GM19438 (cell line): ENCODE data around the gene BAIAP3.

Experiments used
- ATAC-seq: cut with Tn5 transposase; IDR thresholded peaks from one replicate; pipeline ENCODE4 v1.9.1; 2021; ENCODE audit warnings: low read depth; ENCODE audit not compliant: unreplicated experiment

Gene BAIAP3

GRCh38 chr16:1330931-1331711 lies 2.3 kb upstream of the BAIAP3 start:
- no peak for ATAC-seq

- ATAC-seq: no peak
Measured at GRCh38 chr16:1331712-1332617, 1.5 kb upstream of the BAIAP3 start.

- no peak for ATAC-seq
Measured at GRCh38 chr16:1332618-1333148, 762 bp upstream of the BAIAP3 start.

GRCh38 chr16:1333854-1334700 lies 632 bp downstream of the BAIAP3 start:
- ATAC-seq: no peak

- no peak for ATAC-seq
Measured at GRCh38 chr16:1334739-1335138, 1.3 kb downstream of the BAIAP3 start.

- no peak for ATAC-seq
Measured at GRCh38 chr16:1335211-1335971, 1.9 kb downstream of the BAIAP3 start.

GRCh38 chr16:1335996-1336395 lies 2.6 kb downstream of the BAIAP3 start:
- ATAC-seq: no peak

GRCh38 chr16:1336619-1337018 lies 3.2 kb downstream of the BAIAP3 start:
- no peak for ATAC-seq

- ATAC-seq: no peak
Measured at GRCh38 chr16:1337486-1337885, 4.0 kb downstream of the BAIAP3 start.

- no peak for ATAC-seq
Measured at GRCh38 chr16:1338119-1338730, 4.8 kb downstream of the BAIAP3 start.

- no peak for ATAC-seq
Measured at GRCh38 chr16:1338855-1339675, 5.6 kb downstream of the BAIAP3 start.

- ATAC-seq: no peak
Measured at GRCh38 chr16:1340730-1341494, 7.5 kb downstream of the BAIAP3 start.

GRCh38 chr16:1341495-1342420 lies 8.3 kb downstream of the BAIAP3 start:
- ATAC-seq: no peak

- ATAC-seq: peak; percentile 83
Measured at GRCh38 chr16:1342526-1343427, 9.3 kb downstream of the BAIAP3 start.

- no peak for ATAC-seq
Measured at GRCh38 chr16:1343428-1344242, 10.2 kb downstream of the BAIAP3 start.
